ENCODE results near the gene NRDE2. TPM values are rescaled to one million over a fixed set of nuclear protein-coding genes. Genes with fewer than 3 reads are reported as not detected.

Gene NRDE2
- total RNA-seq, 1 donor from 2014 or later: 35.3 TPM

GRCh38 chr14:90294872-90295271 lies 36.9 kb downstream of the NRDE2 start:
- Mint-ChIP-seq H3K4me1 (no peaks in the 10 kb centered on the region), H3K27ac (no peak overlapping the region), H3K27me3 (no peaks in the 10 kb centered on the region), H3K36me3 (ENCODE audit: low read depth) (peaks cover 77% of the 10 kb centered on the region), H3K9me3 (no peaks in the 10 kb centered on the region), H3K4me3 (no peak overlapping the region)
- CTCF ChIA-PET: no interaction called here
- ATAC-seq (ENCODE audit: low read depth): no peak
- intact Hi-C loops (cut with micrococcal nuclease): no loop called here
- POLR2A ChIA-PET: no interaction called here
- DNase-seq: no peak
- no peak for TF ChIP-seq CTCF (IDR thresholded peaks at IDR 0.05)

GRCh38 chr14:90293766-90294730 lies 37.7 kb downstream of the NRDE2 start:
- peaks cover 78% of the 10 kb centered on the region for H3K36me3 Mint-ChIP-seq (ENCODE audit: low read depth)
- POLR2A ChIA-PET: no interaction called here
- DNase-seq (no peak), ATAC-seq (ENCODE audit: low read depth) (no peak)
- intact Hi-C loops (cut with micrococcal nuclease): no loop called here
- no peaks in the 10 kb centered on the region for H3K27me3 Mint-ChIP-seq
- no peak for TF ChIP-seq CTCF (IDR thresholded peaks at IDR 0.05)
- no peaks in the 10 kb centered on the region for H3K9me3 Mint-ChIP-seq
- H3K27ac Mint-ChIP-seq: no peak overlapping the region
- CTCF ChIA-PET: no interaction called here
- H3K4me3 Mint-ChIP-seq: no peak overlapping the region
- H3K4me1 Mint-ChIP-seq: no peaks in the 10 kb centered on the region

GRCh38 chr14:90291699-90292098 lies 40.0 kb downstream of the NRDE2 start:
- H3K9me3 Mint-ChIP-seq: no peaks in the 10 kb centered on the region
- peaks cover 78% of the 10 kb centered on the region for H3K36me3 Mint-ChIP-seq (ENCODE audit: low read depth)
- no peak for ATAC-seq (ENCODE audit: low read depth)
- H3K27me3 Mint-ChIP-seq: no peaks in the 10 kb centered on the region
- ChIA-PET CTCF (no interaction called here), POLR2A (no interaction called here)
- intact Hi-C loops (cut with micrococcal nuclease): no loop called here
- DNase-seq: no peak
- H3K27ac Mint-ChIP-seq: no peak overlapping the region
- H3K4me1 Mint-ChIP-seq: no peaks in the 10 kb centered on the region
- TF ChIP-seq CTCF (IDR thresholded peaks at IDR 0.05): no peak
- no peak overlapping the region for H3K4me3 Mint-ChIP-seq

GRCh38 chr14:90290337-90291011 lies 41.3 kb downstream of the NRDE2 start:
- Mint-ChIP-seq H3K27me3 (no peaks in the 10 kb centered on the region), H3K4me1 (no peaks in the 10 kb centered on the region), H3K4me3 (no peak overlapping the region), H3K27ac (no peak overlapping the region), H3K36me3 (ENCODE audit: low read depth) (peaks cover 79% of the 10 kb centered on the region), H3K9me3 (no peaks in the 10 kb centered on the region)
- intact Hi-C loops (cut with micrococcal nuclease): no loop called here
- ChIA-PET CTCF (no interaction called here), POLR2A (no interaction called here)
- no peak for ATAC-seq (ENCODE audit: low read depth)
- DNase-seq: no peak
- TF ChIP-seq CTCF (IDR thresholded peaks at IDR 0.05): no peak
